Fibroblast of lung (primary cell): ENCODE data around the gene EEF1B2.

Experiments
- CTCF ChIP-seq, 2 donors: IDR thresholded peaks in 1 of 2; conservative IDR thresholded peaks in 1 of 2; 1 replicate in 1 of 2; 2 replicates in 1 of 2; pipeline ENCODE4 v1.5.1; 2011 to 2012; ENCODE audit warnings: low read length in 2 of 2, control low read depth in 1 of 2, inconsistent platforms in 1 of 2, low read depth in 1 of 2, mild to moderate bottlenecking in 1 of 2
- EZH2 ChIP-seq: IDR thresholded peaks from 2 replicates; pipeline ENCODE4 v1.5.1; 2012; ENCODE audit warnings: low read length, control low read depth, mild to moderate bottlenecking; ENCODE audit errors: missing control alignments

DNA sequence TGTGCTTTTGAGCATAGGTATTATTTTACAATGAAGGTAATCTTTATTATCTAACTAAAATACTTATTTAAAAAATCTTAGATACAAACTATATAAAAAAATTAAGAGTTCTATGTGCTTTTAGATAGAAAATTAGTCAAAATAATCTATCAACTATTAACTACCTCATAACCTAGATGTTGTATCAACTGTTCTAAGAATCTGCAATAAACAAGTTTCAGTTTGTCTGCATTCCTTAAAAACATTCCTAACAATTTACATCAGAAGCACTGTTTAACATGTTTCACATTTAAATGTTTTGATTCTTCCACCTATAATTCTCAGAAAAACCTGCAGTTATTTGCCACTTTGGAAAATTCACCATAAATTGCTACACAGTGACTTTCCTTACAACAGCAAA, 33.8 kb upstream of the EEF1B2 start:
- TF ChIP-seq CTCF (conservative IDR thresholded peaks at IDR 0.05 in 1 of 2, IDR thresholded peaks at IDR 0.05 in 1 of 2; ENCODE audit: low read depth in 1 of 2, low read length in 2 of 2) (no peak), EZH2 (no peak)
